ENCODE results near the gene CCDC85C. TPM values are rescaled to one million over a fixed set of nuclear protein-coding genes. Genes with fewer than 3 reads are reported as not detected.

The CCDC85C gene
- total RNA-seq, 2 donors from 2014 or later = 32.8 to 45.8 TPM

DNA sequence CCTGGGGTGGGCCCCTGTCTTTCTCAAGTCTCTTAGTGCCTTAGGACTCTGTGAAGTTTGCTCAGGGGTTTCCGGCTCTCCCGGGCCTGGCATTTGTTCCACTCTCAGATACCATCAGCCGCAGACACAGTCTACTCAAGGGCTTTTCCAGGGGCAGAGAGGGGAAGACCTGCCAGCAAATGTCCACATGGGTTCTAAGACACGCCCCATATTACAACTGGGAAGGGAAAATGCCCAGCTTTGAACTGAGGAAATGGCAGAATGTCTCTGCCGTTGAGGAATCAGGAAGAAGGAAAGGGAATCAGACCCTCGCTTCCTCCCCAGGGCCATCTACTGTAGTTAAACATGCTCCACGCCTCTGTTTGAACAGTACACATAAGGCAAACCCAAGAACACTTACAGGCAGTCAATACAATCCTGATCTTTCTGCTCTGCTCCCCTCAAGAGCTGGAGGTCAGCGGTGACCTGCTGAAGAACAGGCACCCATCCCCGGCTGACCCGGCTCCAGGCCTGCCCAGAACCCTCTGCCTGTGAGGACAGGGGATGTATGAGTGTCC is 7.9 kb downstream of the CCDC85C start:
- no peak overlapping the region for H3K9ac ChIP-seq (ENCODE audit: extremely low read depth, low read length, poor library complexity, severe bottlenecking)
- H3K4me1 ChIP-seq (ENCODE audit: control insufficient read depth, insufficient read depth, low read length) = peaks cover 34% of the 10 kb centered on the region
- no peak overlapping the region for H3K27ac ChIP-seq (ENCODE audit: low read depth, low read length)
- H3K36me3 ChIP-seq (ENCODE audit: control insufficient read depth, insufficient read depth, low read length) = no peaks in the 10 kb centered on the region
- no peaks in the 10 kb centered on the region for H3K9me3 ChIP-seq (ENCODE audit: control insufficient read depth, low read length)
- no peak overlapping the region for H3K27ac Mint-ChIP-seq
- WGBS, 2 experiments (ENCODE audit: insufficient coverage in 1 of 2, insufficient read length in 1 of 2) = 92 to 93% methylated on average over 6 to 10 of the region's 10 CpGs
- H3K36me3 Mint-ChIP-seq (ENCODE audit: low read depth) = no peaks in the 10 kb centered on the region
- H3K27me3 Mint-ChIP-seq (ENCODE audit: insufficient read depth) = no peaks in the 10 kb centered on the region
- H3K9me3 Mint-ChIP-seq = no peaks in the 10 kb centered on the region
- no peak for DNase-seq
- H3K4me3 Mint-ChIP-seq = no peak overlapping the region
- H3K4me3 ChIP-seq (ENCODE audit: low read length) = no peak overlapping the region
- peaks cover 58% of the 10 kb centered on the region for H3K4me1 Mint-ChIP-seq
- TF ChIP-seq, protein P1, sequence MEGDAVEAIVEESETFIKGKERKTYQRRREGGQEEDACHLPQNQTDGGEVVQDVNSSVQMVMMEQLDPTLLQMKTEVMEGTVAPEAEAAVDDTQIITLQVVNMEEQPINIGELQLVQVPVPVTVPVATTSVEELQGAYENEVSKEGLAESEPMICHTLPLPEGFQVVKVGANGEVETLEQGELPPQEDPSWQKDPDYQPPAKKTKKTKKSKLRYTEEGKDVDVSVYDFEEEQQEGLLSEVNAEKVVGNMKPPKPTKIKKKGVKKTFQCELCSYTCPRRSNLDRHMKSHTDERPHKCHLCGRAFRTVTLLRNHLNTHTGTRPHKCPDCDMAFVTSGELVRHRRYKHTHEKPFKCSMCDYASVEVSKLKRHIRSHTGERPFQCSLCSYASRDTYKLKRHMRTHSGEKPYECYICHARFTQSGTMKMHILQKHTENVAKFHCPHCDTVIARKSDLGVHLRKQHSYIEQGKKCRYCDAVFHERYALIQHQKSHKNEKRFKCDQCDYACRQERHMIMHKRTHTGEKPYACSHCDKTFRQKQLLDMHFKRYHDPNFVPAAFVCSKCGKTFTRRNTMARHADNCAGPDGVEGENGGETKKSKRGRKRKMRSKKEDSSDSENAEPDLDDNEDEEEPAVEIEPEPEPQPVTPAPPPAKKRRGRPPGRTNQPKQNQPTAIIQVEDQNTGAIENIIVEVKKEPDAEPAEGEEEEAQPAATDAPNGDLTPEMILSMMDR (conservative IDR thresholded peaks at IDR 0.05) = no peak
- H3K27me3 ChIP-seq (ENCODE audit: control insufficient read depth, insufficient read depth, low read length, poor library complexity, severe bottlenecking) = no peaks in the 10 kb centered on the region

DNA sequence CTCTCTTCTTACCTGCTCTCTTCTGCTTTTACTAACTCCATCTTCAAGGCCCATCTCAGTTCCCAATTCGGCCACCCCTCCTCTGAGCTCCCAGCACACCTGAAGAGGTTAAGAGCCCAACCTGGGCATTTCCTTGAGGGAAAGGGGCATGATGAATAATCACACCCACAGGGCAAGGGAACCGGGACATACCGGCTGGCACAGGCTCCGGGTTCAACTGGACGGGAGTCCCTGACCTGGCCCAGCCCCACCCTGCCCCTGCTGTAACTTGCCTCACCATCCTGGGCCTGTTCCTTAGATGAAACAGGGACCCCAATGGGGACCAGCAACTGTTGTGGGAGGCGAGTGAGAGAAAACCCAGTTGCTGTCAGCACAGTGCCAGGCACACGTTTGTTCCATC is 8.5 kb downstream of the CCDC85C start:
- Mint-ChIP-seq H3K27me3 (ENCODE audit: insufficient read depth) (no peaks in the 10 kb centered on the region), H3K27ac (no peak overlapping the region)
- TF ChIP-seq, protein P1 (conservative IDR thresholded peaks at IDR 0.05) = no peak

DNA sequence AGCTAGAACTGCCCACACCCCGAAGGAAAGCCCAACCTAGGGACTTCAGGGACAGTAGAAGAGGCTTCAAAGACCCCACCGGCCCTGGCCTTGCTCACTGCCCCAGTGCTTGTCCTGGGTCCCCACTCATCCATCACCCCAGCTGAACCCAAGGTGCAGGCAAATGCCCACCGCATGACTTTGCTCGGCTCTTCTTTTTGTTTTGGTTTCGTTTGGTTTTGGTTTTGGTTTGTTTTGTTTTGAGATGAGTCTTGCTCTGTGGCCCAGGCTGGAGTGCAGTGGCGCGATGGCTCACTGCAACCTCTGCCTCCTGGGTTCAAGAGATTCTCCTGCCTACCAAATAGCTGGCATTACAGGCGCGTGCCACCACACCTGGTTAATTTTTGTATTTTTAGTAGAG is 9.0 kb downstream of the CCDC85C start:
- H3K36me3 Mint-ChIP-seq (ENCODE audit: low read depth) = no peaks in the 10 kb centered on the region
- DNase-seq = no peak
- H3K4me1 ChIP-seq (ENCODE audit: control insufficient read depth, insufficient read depth, low read length) = peaks cover 24% of the 10 kb centered on the region
- peaks cover 50% of the 10 kb centered on the region for H3K4me1 Mint-ChIP-seq
- H3K36me3 ChIP-seq (ENCODE audit: control insufficient read depth, insufficient read depth, low read length) = no peaks in the 10 kb centered on the region
- no peak overlapping the region for H3K9ac ChIP-seq (ENCODE audit: extremely low read depth, low read length, poor library complexity, severe bottlenecking)
- H3K27me3 ChIP-seq (ENCODE audit: control insufficient read depth, insufficient read depth, low read length, poor library complexity, severe bottlenecking) = no peaks in the 10 kb centered on the region
- no peaks in the 10 kb centered on the region for H3K27me3 Mint-ChIP-seq (ENCODE audit: insufficient read depth)
- H3K9me3 ChIP-seq (ENCODE audit: control insufficient read depth, low read length) = no peaks in the 10 kb centered on the region
- no peaks in the 10 kb centered on the region for H3K9me3 Mint-ChIP-seq
- 85 to 100% methylated on average over 1 to 9 of the region's 9 CpGs for WGBS, 2 experiments (ENCODE audit: insufficient coverage in 1 of 2, insufficient read length in 1 of 2)
- no peak overlapping the region for H3K27ac Mint-ChIP-seq
- H3K4me3 ChIP-seq (ENCODE audit: low read length) = no peak overlapping the region
- no peak overlapping the region for H3K27ac ChIP-seq (ENCODE audit: low read depth, low read length)
- TF ChIP-seq, protein P1 (conservative IDR thresholded peaks at IDR 0.05) = no peak
- no peak overlapping the region for H3K4me3 Mint-ChIP-seq

More for the DNA sequence above, 8.5 kb downstream of the CCDC85C start:
- Histone ChIP-seq H3K27me3 (ENCODE audit: control insufficient read depth, insufficient read depth, low read length, poor library complexity, severe bottlenecking) (no peaks in the 10 kb centered on the region), H3K4me1 (ENCODE audit: control insufficient read depth, insufficient read depth, low read length) (peaks cover 29% of the 10 kb centered on the region), H3K9ac (ENCODE audit: extremely low read depth, low read length, poor library complexity, severe bottlenecking) (no peak overlapping the region), H3K36me3 (ENCODE audit: control insufficient read depth, insufficient read depth, low read length) (no peaks in the 10 kb centered on the region), H3K27ac (ENCODE audit: low read depth, low read length) (no peak overlapping the region), H3K9me3 (ENCODE audit: control insufficient read depth, low read length) (no peaks in the 10 kb centered on the region), H3K4me3 (ENCODE audit: low read length) (no peak overlapping the region)
- Mint-ChIP-seq H3K4me1 (peaks cover 54% of the 10 kb centered on the region), H3K36me3 (ENCODE audit: low read depth) (no peaks in the 10 kb centered on the region), H3K4me3 (no peak overlapping the region), H3K9me3 (no peaks in the 10 kb centered on the region)
- WGBS, 2 experiments (ENCODE audit: insufficient coverage in 1 of 2, insufficient read length in 1 of 2) = 93 to 100% methylated on average over 5 to 7 of the region's 7 CpGs
- DNase-seq = no peak

Data from endodermal cell (in vitro differentiated cells).